Astrocyte (in vitro differentiated cells and primary cell): Measurements from ENCODE around the gene SLC36A4. TPM values are rescaled to one million over a fixed set of nuclear protein-coding genes. Genes with fewer than 3 reads are reported as not detected.
"Not testable (repeated sequence)": the region's sequence is repeated elsewhere in the genome, so short reads cannot be mapped to it uniquely, and the experiment has no call there.

Experiments
- DNase-seq: peaks from one replicate; pipeline ENCODE4 v3.0.0-alpha.2; 2010; ENCODE audit warnings: low read depth
- FAIRE-seq: peaks from 2 replicates; lab custom pipeline; 2011; peaks lifted over from hg19 to GRCh38; lab: Jason Lieb, UNC
- H2AFZ ChIP-seq: 2 replicates; pipeline ENCODE4 v1.6.0; 2012; ENCODE audit warnings: low read depth, low read length, inconsistent platforms
- H3K27ac ChIP-seq: 2 replicates; pipeline ENCODE4 v1.5.1; 2011; ENCODE audit warnings: low read depth, low read length, inconsistent platforms
- H3K27me3 ChIP-seq: 2 replicates; pipeline ENCODE4 v1.6.0; 2011; ENCODE audit warnings: low read length, inconsistent platforms; ENCODE audit not compliant: insufficient read depth
- H3K36me3 ChIP-seq: 2 replicates; pipeline ENCODE4 v1.5.1; 2011; ENCODE audit warnings: low read length, inconsistent platforms; ENCODE audit not compliant: insufficient read depth
- H3K4me1 ChIP-seq: 2 replicates; pipeline ENCODE4 v1.5.1; 2011; ENCODE audit warnings: low read length, inconsistent platforms; ENCODE audit not compliant: insufficient read depth
- H3K4me2 ChIP-seq: 2 replicates; pipeline ENCODE4 v1.6.0; 2012; ENCODE audit warnings: low read length, inconsistent platforms
- H3K4me3 ChIP-seq: 2 replicates; pipeline ENCODE4 v1.5.1; 2011; ENCODE audit warnings: low read depth, mild to moderate bottlenecking, low read length, inconsistent platforms; ENCODE audit not compliant: insufficient read depth
- H3K79me2 ChIP-seq: 2 replicates; pipeline ENCODE4 v1.6.0; 2012; ENCODE audit warnings: mild to moderate bottlenecking, low read length, inconsistent platforms; ENCODE audit not compliant: insufficient read depth
- H3K9ac ChIP-seq: 2 replicates; pipeline ENCODE4 v1.6.0; 2012; ENCODE audit warnings: mild to moderate bottlenecking, low read length, inconsistent platforms
- H3K9me3 ChIP-seq: 2 replicates; pipeline ENCODE4 v1.5.1; 2012; ENCODE audit warnings: low read depth, mild to moderate bottlenecking, low read length, inconsistent platforms; ENCODE audit not compliant: insufficient read depth
- H4K20me1 ChIP-seq: 2 replicates; pipeline ENCODE4 v1.6.0; 2012; ENCODE audit warnings: low read length, inconsistent platforms; ENCODE audit not compliant: insufficient read depth
- H3K27ac Mint-ChIP-seq: one replicate; pipeline ENCODE4 v1.8.0; 2021; ENCODE audit warnings: mild to moderate bottlenecking, mixed read lengths; ENCODE audit not compliant: unreplicated experiment
- H3K27me3 Mint-ChIP-seq: one replicate; pipeline ENCODE4 v1.8.0; 2021; ENCODE audit warnings: low read depth, mixed read lengths; ENCODE audit not compliant: unreplicated experiment
- H3K36me3 Mint-ChIP-seq: one replicate; pipeline ENCODE4 v1.8.0; 2021; ENCODE audit warnings: low read depth, mixed read lengths; ENCODE audit not compliant: unreplicated experiment
- H3K4me1 Mint-ChIP-seq: one replicate; pipeline ENCODE4 v1.8.0; 2021; ENCODE audit warnings: low read depth, mixed read lengths; ENCODE audit not compliant: unreplicated experiment
- H3K4me3 Mint-ChIP-seq: one replicate; pipeline ENCODE4 v1.8.0; 2021; ENCODE audit warnings: mild to moderate bottlenecking, moderate library complexity, mixed read lengths; ENCODE audit not compliant: unreplicated experiment
- H3K9me3 Mint-ChIP-seq: one replicate; pipeline ENCODE4 v1.8.0; 2021; ENCODE audit warnings: mild to moderate bottlenecking, mixed read lengths; ENCODE audit not compliant: unreplicated experiment
- CTCF ChIP-seq: IDR thresholded peaks from 2 replicates; pipeline ENCODE4 v1.5.1; 2011; ENCODE audit warnings: low read depth, mild to moderate bottlenecking, inconsistent platforms, low read length, moderate library complexity; ENCODE audit not compliant: insufficient read depth
- EZH2 ChIP-seq: IDR thresholded peaks from 2 replicates; pipeline ENCODE4 v1.6.1; 2012; ENCODE audit warnings: mild to moderate bottlenecking, low read length, inconsistent platforms; ENCODE audit not compliant: insufficient read depth
- total RNA-seq: library from RNA; stranded (reverse); gene quantifications from 2 replicates; pipeline ENCODE4 v1.2.1, GENCODE V29; 2021

The SLC36A4 gene
- total RNA-seq, 1 donor from 2014 or later = 28.3 TPM

- Histone ChIP-seq H3K36me3 (no peaks in the 10 kb centered on the region), H4K20me1 (no peaks in the 10 kb centered on the region), H3K9ac (no peak overlapping the region), H3K9me3 (no peaks in the 10 kb centered on the region), H3K4me2 (no peak overlapping the region), H3K4me3 (no peak overlapping the region), H3K27ac (no peak overlapping the region), H3K79me2 (no peaks in the 10 kb centered on the region), H3K27me3 (no peaks in the 10 kb centered on the region), H3K4me1 (no peaks in the 10 kb centered on the region), H2AFZ (no peak overlapping the region)
- DNase-seq (no peak), FAIRE-seq (no peak)
- H3K27ac Mint-ChIP-seq = no peak overlapping the region
- H3K4me1 Mint-ChIP-seq = peaks cover 7% of the 10 kb centered on the region
- H3K4me3 Mint-ChIP-seq = no peak overlapping the region
- H3K36me3 Mint-ChIP-seq = no peaks in the 10 kb centered on the region
- no peak for TF ChIP-seq CTCF
- no peak for TF ChIP-seq EZH2
- H3K9me3 Mint-ChIP-seq = peaks cover 6% of the 10 kb centered on the region
- H3K27me3 Mint-ChIP-seq = no peaks in the 10 kb centered on the region
Observed at GRCh38 chr11:93113824-93114223, 84.0 kb downstream of the SLC36A4 start.

- H3K27me3 ChIP-seq, H3K4me1 ChIP-seq, H3K9ac ChIP-seq, H3K79me2 ChIP-seq, H4K20me1 ChIP-seq, H3K36me3 Mint-ChIP-seq, H3K36me3 ChIP-seq, H3K27ac ChIP-seq, FAIRE-seq, H3K27ac Mint-ChIP-seq, H3K9me3 ChIP-seq, H3K4me2 ChIP-seq, DNase-seq, H3K4me1 Mint-ChIP-seq, H3K9me3 Mint-ChIP-seq, H3K27me3 Mint-ChIP-seq, H2AFZ ChIP-seq, H3K4me3 Mint-ChIP-seq, H3K4me3 ChIP-seq: not testable (repeated sequence)
Observed at GRCh38 chr11:93111147-93111546, 86.6 kb downstream of the SLC36A4 start.

GRCh38 chr11:93100211-93100610, 97.6 kb downstream of the SLC36A4 start:
- Histone ChIP-seq H3K4me2 (peak overlapping the region; percentile 41), H4K20me1 (no peaks in the 10 kb centered on the region), H3K27ac (peak overlapping the region; percentile 57), H3K36me3 (no peaks in the 10 kb centered on the region), H3K4me1 (peaks cover 15% of the 10 kb centered on the region), H3K9ac (peak overlapping the region; percentile 36), H3K4me3 (no peak overlapping the region), H3K79me2 (no peaks in the 10 kb centered on the region), H3K27me3 (no peaks in the 10 kb centered on the region), H3K9me3 (no peaks in the 10 kb centered on the region), H2AFZ (peak overlapping the region; percentile 31)
- Mint-ChIP-seq H3K27ac (peak overlapping the region; percentile 50), H3K9me3 (peaks cover 14% of the 10 kb centered on the region), H3K4me1 (peaks cover 26% of the 10 kb centered on the region), H3K4me3 (no peak overlapping the region), H3K27me3 (no peaks in the 10 kb centered on the region), H3K36me3 (peaks cover 2% of the 10 kb centered on the region)
- TF ChIP-seq EZH2 = no peak
- TF ChIP-seq CTCF = no peak
- FAIRE-seq (no peak), DNase-seq (peak; percentile 56)
